Caki2 (cell line): ENCODE measurements around the gene COX4I1. TPM values are rescaled to one million over a fixed set of nuclear protein-coding genes. Genes with fewer than 3 reads are reported as not detected.
A peak's percentile ranks its signal among the peaks of the same experiment; 100 is the strongest.

Experiments used
- DNase-seq: peaks from one replicate; pipeline ENCODE4 v3.0.0-alpha.2; 2015; ENCODE audit warnings: low read depth
- in situ Hi-C: cut with HindIII; loops from 2 replicates; pipeline ENCODE4 v1.10.0; 2016; ENCODE audit warnings: low sequenced_read_pairs, low pct_unique_long_range_greater_than_20kb, mixed read lengths
- total RNA-seq: library from RNA; depleted of rRNA; stranded (reverse); fragments of >200 nt; shearing (Covaris generic); gene quantifications from 2 replicates; pipeline ENCODE4 v1.2.3, GENCODE V29; 2014; ENCODE audit warnings: low replicate concordance; rRNA removed

Gene COX4I1
- 914 and 925 TPM in 2 replicates for total RNA-seq

DNA sequence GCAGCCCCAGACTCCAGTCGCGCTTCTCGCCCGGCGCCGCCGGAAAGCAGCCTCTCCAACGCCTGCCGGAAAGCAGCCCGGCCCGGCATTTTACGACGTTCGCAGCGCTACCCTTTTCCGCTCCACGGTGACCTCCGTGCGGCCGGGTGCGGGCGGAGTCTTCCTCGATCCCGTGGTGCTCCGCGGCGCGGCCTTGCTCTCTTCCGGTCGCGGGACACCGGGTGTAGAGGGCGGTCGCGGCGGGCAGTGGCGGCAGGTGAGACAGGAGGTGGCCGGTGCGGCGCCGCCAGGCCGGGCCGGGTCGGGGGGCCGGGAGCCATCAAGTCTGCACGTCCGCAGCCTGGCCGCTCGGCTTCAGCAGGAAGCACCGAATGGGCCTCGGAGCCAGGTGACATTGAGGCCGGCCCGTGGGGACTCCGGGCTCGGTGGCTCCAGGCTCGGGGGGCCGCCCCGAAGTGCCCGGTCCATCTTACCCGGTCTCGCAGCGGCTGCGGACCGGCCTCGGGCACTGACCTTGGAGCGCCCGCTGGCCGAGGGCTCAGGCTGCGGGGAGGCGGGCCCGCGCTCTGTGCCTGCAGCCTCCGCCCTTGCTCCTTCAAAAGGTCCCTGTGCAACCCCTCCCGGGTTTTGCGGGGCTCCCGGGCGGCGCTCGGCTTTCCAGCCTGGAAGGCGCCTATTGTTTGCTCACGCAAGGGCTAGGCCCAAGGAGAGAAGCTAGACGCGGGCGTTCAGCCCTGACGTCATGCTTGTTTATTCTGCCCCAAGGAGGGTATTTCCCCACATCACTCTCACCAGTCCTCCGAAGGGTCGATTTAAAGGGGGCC lies at the start of gene COX4I1, which contains the start of gene EMC8:
COX4I1 (plus strand) TSS at position 199 of the 824 bp plus-strand sequence. CDS start 1,511 bp downstream, outside the sequence.
EMC8 (minus strand) TSS at position 48 of the 824 bp plus-strand sequence. CDS start 249 bp downstream, outside the sequence.
- peak; percentile 87 for DNase-seq
- in situ Hi-C loops: no loop called here

DNA sequence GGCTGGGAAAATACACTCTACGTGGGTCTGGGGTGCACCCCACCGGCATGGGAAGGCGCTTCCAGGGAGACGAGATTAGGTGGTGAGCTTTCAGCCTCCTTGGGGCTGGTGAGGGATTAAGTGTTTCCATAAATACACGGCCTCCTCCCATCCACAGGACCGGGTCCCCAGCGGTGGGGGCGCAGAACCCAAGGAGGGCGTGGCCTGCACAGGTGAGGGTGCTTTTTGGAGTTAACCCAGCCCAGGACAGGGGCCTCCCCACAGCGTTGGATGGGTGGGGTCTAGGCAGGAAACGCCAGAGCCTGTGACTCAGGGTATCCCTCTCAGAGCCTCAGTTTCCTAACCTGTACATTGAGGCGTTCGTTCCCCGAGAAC lies 49.7 kb upstream of the COX4I1 start:
- DNase-seq: no peak
- in situ Hi-C loops: no loop called here

GRCh38 chr16:85750146-85750826 lies 49.2 kb upstream of the COX4I1 start:
- DNase-seq: no peak
- in situ Hi-C loops: no loop called here

DNA sequence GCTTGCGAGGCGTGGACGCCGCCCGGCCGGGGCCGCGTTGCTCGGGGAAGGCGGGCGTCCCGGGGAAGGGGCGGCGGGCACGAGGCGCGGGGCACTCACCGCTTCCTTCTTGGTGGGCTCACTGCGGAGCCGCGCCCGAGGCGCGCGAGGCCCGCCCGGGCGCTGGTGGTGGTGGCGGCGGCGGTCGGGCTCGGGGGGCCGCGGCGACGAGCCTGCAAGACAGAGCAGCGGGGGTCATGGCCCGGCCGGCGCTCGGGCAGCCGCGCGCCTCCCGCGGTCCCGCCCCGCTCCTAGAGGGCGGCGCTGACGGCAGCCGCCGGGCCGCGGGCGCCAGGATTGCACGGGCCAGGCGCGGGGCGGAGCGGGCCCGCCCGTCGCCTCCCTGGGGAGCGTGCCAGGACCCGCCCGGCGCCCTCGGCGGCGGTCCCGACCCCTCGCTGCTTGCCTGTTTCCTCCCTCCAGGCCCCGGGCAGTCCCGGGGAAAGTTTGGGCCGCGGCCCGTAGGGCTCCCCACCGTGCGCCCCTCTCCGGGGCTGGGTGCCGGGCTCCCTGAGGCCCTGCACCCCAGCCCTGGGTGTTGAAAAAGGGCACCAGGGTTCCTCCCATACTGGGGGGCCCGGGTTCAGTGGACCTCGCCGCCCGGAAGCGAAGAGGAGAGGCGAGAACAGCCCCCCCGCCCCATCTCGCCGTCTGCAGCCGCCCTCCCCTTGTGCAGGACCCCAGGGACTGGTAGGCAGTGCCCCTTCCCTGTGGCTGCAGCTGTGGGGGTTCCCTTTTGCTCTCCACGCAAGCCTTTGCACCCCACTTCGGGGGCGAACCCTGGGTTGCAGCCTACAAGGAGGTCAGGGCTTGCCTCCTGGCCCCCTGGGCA lies 48.4 kb upstream of the COX4I1 start, which contains the start of gene C16orf74:
C16orf74 (minus strand) TSS at position 270 of the 871 bp plus-strand sequence. CDS start 15,879 bp downstream, outside the sequence.
- DNase-seq: peak; percentile 35
- in situ Hi-C loops: no loop called here

DNA sequence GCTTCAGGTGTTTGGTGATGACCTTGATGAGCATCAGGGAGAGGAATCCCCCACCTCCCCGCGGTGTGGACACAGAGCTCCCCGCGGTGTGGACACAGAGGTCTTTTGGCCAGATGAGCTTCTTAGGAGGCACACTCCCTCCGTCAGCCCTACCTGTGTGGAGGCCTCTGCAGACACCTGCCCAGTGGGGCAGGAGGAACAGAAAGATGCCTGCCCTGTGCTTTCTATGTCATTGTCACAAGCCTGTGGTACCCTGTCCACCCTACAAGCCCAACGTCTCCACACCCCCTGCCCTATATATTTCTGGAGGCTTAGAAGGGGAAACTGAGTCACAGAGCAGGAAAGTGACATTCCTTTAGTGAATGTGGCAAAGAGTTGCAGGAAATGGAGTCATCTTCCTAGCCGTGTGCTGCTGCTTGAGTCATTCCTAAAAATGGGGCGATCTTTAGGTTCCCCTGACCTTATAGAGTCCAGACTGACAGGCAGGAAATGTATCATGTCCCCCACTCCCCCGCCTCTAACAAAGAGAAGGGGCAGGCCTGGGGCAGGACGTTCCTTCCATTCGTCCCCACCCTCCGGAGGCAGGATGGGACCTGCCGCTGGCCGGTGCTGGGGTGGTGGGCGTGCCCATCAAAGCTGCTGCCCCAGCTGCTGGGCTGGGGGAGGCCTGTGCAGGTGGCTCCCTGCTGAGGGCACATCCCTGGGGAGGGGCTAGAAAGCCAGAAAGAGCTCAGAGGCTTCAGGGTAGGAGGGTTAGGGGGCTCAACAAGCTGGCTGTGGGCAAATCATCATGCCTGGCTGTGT lies 47.6 kb upstream of the COX4I1 start:
- in situ Hi-C loops: no loop called here
- DNase-seq: no peak

GRCh38 chr16:85752511-85753420 lies 46.7 kb upstream of the COX4I1 start:
- in situ Hi-C loops: no loop called here
- no peak for DNase-seq

- in situ Hi-C loops: no loop called here
- DNase-seq: no peak
Measured at GRCh38 chr16:85753559-85753958, 45.9 kb upstream of the COX4I1 start.

GRCh38 chr16:85753976-85754375 lies 45.5 kb upstream of the COX4I1 start:
- in situ Hi-C loops: no loop called here
- DNase-seq: no peak

DNA sequence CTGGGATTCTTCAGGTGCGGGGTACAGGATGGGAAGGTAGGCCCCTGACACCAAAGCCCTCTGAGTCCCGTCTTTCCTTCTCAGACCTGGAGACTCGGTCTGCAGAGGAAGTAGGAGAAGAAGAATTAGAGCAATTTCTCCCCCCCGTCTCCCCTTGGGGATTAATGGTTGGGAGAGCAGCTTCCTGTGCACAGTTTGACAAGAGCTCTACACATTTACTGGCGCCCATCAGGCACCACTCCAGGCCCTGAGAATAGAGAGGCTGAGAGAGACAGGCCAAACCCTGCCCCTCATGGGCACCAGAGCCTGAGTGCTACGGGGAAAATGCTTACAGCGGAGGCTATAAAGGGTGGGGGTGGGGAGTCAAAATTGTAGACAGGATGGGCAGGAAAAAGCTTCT lies 45.1 kb upstream of the COX4I1 start:
- no peak for DNase-seq
- in situ Hi-C loops: no loop called here

GRCh38 chr16:85755929-85756768 lies 43.3 kb upstream of the COX4I1 start:
- no peak for DNase-seq
- in situ Hi-C loops: no loop called here

DNA sequence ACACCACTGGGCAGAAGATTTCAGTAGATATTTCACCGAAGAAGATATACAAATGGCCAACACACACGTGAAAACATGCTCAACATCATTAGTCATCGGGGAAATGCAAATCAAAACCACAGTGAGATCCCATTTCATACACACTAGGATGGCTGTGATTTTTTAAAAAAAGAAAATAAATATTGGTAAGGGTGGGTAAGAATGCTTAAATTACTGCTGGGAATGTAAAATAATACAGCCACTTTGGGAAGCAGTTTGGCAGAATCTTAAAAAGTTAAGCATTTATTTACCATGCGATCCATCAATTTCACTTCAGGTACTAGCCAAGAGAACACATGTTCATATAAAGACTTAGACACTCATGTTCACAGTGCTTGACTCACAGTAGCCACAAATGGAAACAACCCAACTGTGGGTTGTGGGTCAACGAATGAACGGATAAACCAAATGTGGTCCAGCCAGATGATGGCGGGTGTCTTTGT lies 42.1 kb upstream of the COX4I1 start:
- DNase-seq: peak; percentile 58
- in situ Hi-C loops: no loop called here

GRCh38 chr16:85759136-85759535 lies 40.4 kb upstream of the COX4I1 start:
- no peak for DNase-seq
- in situ Hi-C loops: no loop called here

DNA sequence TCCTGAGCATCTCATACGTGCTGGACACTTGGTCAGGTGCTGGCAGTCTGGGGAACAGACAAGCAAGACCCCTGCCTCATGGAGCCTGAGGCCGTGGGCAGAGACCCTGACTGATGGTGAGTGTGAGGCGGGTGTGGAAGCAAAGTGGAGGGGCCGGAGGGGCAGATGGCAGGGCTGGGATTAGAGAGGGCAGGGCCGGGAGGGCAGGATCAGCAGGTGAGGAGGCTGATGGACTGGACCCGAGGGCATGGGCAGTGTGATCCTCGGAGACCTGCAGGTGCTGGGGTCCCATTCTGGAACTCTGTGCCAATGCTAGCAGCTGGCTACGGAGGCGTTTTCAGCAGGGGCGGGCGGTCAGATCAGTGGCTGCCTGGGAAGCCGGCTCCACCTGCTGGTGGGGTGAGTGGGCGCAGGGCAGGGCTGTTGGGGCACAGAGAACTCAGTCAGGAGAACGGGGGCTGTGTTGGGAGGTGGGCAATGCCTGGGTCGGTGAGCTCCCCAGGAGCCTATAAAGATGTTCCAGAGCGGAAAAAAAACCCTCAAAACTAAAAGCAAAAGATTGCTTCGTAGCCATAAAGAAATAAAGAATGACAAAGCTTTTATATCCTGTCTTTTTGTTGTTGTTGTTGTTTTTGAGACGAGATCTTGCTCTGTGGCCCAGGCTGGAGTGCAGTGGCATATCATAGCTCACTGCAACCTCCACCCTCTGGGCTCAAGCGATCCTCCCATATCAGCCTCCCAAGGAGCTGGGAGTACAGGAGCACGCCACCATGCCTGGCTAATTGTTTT lies 39.7 kb upstream of the COX4I1 start:
- in situ Hi-C loops: no loop called here
- DNase-seq: no peak

DNA sequence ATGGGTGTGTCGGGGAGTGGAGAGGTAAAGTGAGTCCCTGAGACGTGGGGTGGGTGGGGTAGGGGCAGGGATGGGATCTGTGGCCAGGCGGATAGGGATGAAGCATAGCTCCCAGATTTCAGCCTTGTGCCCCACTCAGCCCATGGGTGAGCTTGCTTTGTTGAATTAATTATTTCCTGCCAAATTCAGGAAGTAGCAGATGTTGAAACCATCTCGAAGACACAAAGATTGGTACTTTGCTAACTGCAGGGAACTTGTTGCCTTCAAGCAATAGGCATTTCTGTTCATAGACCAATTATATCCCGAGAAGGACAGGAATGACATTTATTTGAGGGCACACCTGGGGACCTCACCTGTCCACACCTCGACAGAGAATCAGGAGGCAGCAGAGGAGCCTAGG lies 37.6 kb upstream of the COX4I1 start:
- no peak for DNase-seq
- in situ Hi-C loops: no loop called here

- in situ Hi-C loops: no loop called here
- DNase-seq: no peak
Measured at GRCh38 chr16:85762970-85763369, 36.5 kb upstream of the COX4I1 start.
